MCF 10A (cell line): Measurements from ENCODE around the gene GNAO1. TPM values are rescaled to one million over a fixed set of nuclear protein-coding genes. Genes with fewer than 3 reads are reported as not detected.
A peak's percentile ranks its signal among the peaks of the same experiment; 100 is the strongest.
"Not testable (repeated sequence)": the region's sequence is repeated elsewhere in the genome, so short reads cannot be mapped to it uniquely, and the experiment has no call there.

Experiments used
- BruUV-seq: library from RNA; stranded (reverse); fragments of 400-500 nt; replicated peaks from 2 replicates; lab custom pipeline; 2021; lab: Mats Ljungman, UMichigan
- CTCF ChIA-PET: fragments of 300-600 bp; sonication (Branson Sonifier 250); formaldehyde crosslinking; extraction: SDS; loops from one replicate; lab custom pipeline; 2021; ENCODE audit warnings: antibody characterized with exemption, inconsistent platforms; lab: Yijun Ruan, JAX
- POLR2A ChIA-PET: fragments of 300-600, 350-650 bp; sonication (Branson Sonifier 250); formaldehyde crosslinking; extraction: SDS; loops from one replicate; lab custom pipeline; 2020; ENCODE audit warnings: antibody characterized with exemption, inconsistent platforms; lab: Yijun Ruan, JAX
- DNase-seq: peaks from one replicate; pipeline ENCODE4 v3.0.0-alpha.2; 2018; ENCODE audit not compliant: unreplicated experiment
- H3K27ac Mint-ChIP-seq: one replicate; pipeline ENCODE4 v1.8.0; 2022; ENCODE audit warnings: mild to moderate bottlenecking, low read depth, mixed read lengths; ENCODE audit not compliant: unreplicated experiment
- H3K27me3 Mint-ChIP-seq: one replicate; pipeline ENCODE4 v1.8.0; 2022; ENCODE audit warnings: mixed read lengths; ENCODE audit not compliant: insufficient read depth, unreplicated experiment
- H3K36me3 Mint-ChIP-seq: one replicate; pipeline ENCODE4 v1.8.0; 2022; ENCODE audit warnings: mild to moderate bottlenecking, moderate library complexity, mixed read lengths; ENCODE audit not compliant: insufficient read depth, unreplicated experiment
- H3K4me1 Mint-ChIP-seq: one replicate; pipeline ENCODE4 v1.8.0; 2022; ENCODE audit warnings: mixed read lengths; ENCODE audit not compliant: insufficient read depth, unreplicated experiment
- H3K4me3 Mint-ChIP-seq: one replicate; pipeline ENCODE4 v1.8.0; 2022; ENCODE audit warnings: mild to moderate bottlenecking, moderate library complexity, mixed read lengths; ENCODE audit not compliant: unreplicated experiment
- H3K9me3 Mint-ChIP-seq: one replicate; pipeline ENCODE4 v1.8.0; 2022; ENCODE audit warnings: mixed read lengths; ENCODE audit not compliant: unreplicated experiment
- CTCF ChIP-seq: fragments of 200-600 bp; IDR thresholded peaks from one replicate; pipeline ENCODE4 v1.8.0; 2022; ENCODE audit warnings: antibody characterized with exemption, mild to moderate bottlenecking; ENCODE audit not compliant: unreplicated experiment
- intact Hi-C: fragments of 100-400 bp; cut with micrococcal nuclease; formaldehyde crosslinking; loops from 2 replicates; pipeline ENCODE4 v1.14.1; 2022
- total RNA-seq: library from RNA; stranded (reverse); gene quantifications from 2 replicates; pipeline ENCODE4 v1.2.3, GENCODE V29; 2022

The GNAO1 gene
- total RNA-seq, 1 experiment from 2014 or later = 0.44 TPM

- intact Hi-C loops = no loop called here
- peaks cover 89% of the 10 kb centered on the region for H3K36me3 Mint-ChIP-seq
- H3K4me1 Mint-ChIP-seq = peaks cover 21% of the 10 kb centered on the region
- DNase-seq = no peak
- H3K4me3 Mint-ChIP-seq = no peak overlapping the region
- H3K27me3 Mint-ChIP-seq = no peaks in the 10 kb centered on the region
- H3K9me3 Mint-ChIP-seq = no peaks in the 10 kb centered on the region
- H3K27ac Mint-ChIP-seq = no peak overlapping the region
- ChIA-PET POLR2A (no interaction called here), CTCF (interaction anchor here (0.6 to 0.9 kb wide), 2 partner anchors 314 to 994 kb away, joined by 3 to 4 read pairs; no protein-coding TSS in a partner anchor)
- no TSS peak for BruUV-seq
- no peak for TF ChIP-seq CTCF
Observed at GRCh38 chr16:56388209-56388608, 196.9 kb downstream of the GNAO1 start.

GRCh38 chr16:56389554-56389953, 198.3 kb downstream of the GNAO1 start:
- Mint-ChIP-seq H3K9me3 (no peaks in the 10 kb centered on the region), H3K27ac (peak overlapping the region; percentile 16), H3K4me1 (peaks cover 9% of the 10 kb centered on the region), H3K36me3 (peaks cover 89% of the 10 kb centered on the region), H3K27me3 (no peaks in the 10 kb centered on the region), H3K4me3 (no peak overlapping the region)
- ChIA-PET POLR2A (interaction anchor here (0.8 to 1.2 kb wide), 2 partner anchors 19 kb away, joined by 3 read pairs; no protein-coding TSS in a partner anchor), CTCF (no interaction called here)
- no peak for TF ChIP-seq CTCF
- DNase-seq = peak; percentile 64
- intact Hi-C loops = no loop called here
- no TSS peak for BruUV-seq

GRCh38 chr16:56396724-56397123, 205.4 kb downstream of the GNAO1 start:
- peaks cover 71% of the 10 kb centered on the region for H3K36me3 Mint-ChIP-seq
- H3K27ac Mint-ChIP-seq, H3K27me3 Mint-ChIP-seq, BruUV-seq, DNase-seq, POLR2A ChIA-PET, H3K4me1 Mint-ChIP-seq, intact Hi-C loops, H3K9me3 Mint-ChIP-seq, CTCF ChIA-PET, H3K4me3 Mint-ChIP-seq: not testable (repeated sequence)

- no peaks in the 10 kb centered on the region for H3K27me3 Mint-ChIP-seq
- DNase-seq = no peak
- CTCF ChIA-PET = interaction anchor here (0.7 kb wide), 1 partner anchor 15 kb away, joined by 3 read pairs; no protein-coding TSS in a partner anchor
- intact Hi-C loops = no loop called here
- no peak for TF ChIP-seq CTCF
- POLR2A ChIA-PET = no interaction called here
- H3K36me3 Mint-ChIP-seq = peaks cover 69% of the 10 kb centered on the region
- no peak overlapping the region for H3K4me3 Mint-ChIP-seq
- no peaks in the 10 kb centered on the region for H3K4me1 Mint-ChIP-seq
- no TSS peak for BruUV-seq
- no peak overlapping the region for H3K27ac Mint-ChIP-seq
- H3K9me3 Mint-ChIP-seq = no peaks in the 10 kb centered on the region
Observed at GRCh38 chr16:56399047-56399446, 207.8 kb downstream of the GNAO1 start.
